ENCODE data around the gene CNTNAP3B.
"Not testable (repeated sequence)": the region's sequence is repeated elsewhere in the genome, so short reads cannot be mapped to it uniquely, and the experiment has no call there.

Gene CNTNAP3B

DNA sequence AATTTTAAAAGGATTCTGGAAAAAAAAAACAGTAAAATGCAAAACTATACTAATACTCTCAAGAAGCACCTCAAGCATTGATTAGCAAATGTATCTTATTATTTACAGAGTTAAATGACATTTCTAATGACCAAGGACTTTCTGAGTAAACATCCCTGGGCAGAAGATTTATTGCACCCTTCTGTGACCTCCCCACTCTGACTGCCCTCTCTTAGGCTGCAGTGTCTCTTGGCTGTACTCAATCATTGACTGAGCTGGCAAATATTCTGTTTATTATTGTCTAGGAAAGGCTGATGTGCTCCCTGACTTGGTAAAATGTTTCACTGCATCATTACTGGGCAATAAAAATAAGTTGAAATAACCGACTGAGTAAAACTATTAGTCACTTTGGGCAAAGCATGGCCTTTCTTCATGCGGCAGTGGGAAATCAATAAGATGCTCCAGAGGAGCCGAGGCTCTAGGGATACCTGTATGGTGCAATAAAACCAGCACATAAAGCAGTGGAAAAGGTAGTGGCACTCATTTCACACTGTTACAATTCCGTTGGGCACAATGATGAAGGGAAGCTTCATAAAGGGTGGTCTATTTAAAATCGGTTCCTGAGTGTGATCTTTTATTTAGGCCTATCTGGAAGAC, 151.1 kb downstream of the CNTNAP3B start:
- DNase-seq (ENCODE audit: low read depth), result not testable (repeated sequence)

- DNase-seq (ENCODE audit: low read depth), result not testable (repeated sequence)
These were observed 154.3 kb downstream of the CNTNAP3B start for GRCh38 chr9:41974906-41975305.

DNA sequence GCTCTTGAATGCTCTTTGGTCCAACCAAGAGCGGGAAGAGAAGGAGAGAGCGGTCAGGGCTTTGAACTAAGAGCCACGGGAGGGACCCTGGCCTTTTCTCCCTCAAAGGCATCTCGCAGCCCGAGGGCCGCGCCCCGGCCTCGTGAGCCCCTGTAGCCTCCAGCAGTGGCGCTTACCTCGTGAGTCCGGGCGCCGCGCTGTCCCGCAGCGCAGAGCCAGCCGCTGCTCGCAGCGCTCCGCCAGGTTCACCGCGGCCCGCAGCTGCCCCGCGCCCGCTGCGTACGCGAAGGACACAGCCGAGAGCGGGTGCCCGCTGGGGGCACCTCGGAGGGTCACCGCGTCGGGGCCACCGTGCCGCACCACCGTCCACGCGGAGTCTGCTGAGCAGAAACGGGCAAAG, 176.2 kb downstream of the CNTNAP3B start:
- not testable (repeated sequence) for DNase-seq (ENCODE audit: low read depth)

DNA sequence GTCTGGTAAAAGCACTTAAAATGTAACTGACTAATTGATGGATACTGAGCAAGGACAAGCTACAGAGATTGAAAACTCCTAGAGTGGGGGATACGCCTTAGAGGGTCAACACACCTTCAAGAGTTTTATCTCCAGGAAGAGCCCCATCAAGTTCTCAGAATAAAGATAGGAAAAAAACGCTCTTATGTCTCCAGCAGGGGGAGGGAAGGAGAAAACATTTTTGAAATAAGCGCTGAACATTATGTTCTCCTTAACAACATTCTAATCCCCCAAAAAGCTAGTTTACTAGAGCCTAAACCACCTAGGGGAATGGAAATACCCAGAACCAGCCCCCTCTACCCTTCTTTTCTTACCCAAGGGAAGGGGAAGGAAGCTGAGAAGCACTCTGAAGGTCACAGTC, 187.5 kb downstream of the CNTNAP3B start:
- DNase-seq (ENCODE audit: low read depth), result not testable (repeated sequence)

DNA sequence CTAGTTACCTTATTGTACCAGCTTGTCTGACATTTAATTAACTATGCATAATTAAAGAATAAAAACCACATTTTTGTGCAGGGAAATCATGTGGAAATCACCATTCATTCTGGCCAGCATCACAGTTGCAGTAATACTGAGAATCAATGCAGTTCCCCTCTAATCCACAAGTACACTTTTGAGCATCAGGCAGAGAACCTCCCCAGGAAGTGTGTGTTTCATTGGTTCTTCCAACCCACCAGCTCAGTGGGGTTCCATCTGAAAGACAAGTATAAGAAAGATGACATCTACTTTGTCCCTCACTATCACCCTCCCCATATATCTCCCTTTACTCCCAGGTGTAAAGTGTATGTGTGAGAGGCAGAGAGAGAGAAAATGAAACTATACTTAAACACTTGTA, 191.1 kb downstream of the CNTNAP3B start:
- DNase-seq (ENCODE audit: low read depth), result not testable (repeated sequence)

- DNase-seq (ENCODE audit: low read depth), result not testable (repeated sequence)
These were observed 193.5 kb downstream of the CNTNAP3B start for GRCh38 chr9:41935727-41936126.

GRCh38 chr9:41929172-41929571, 200.1 kb downstream of the CNTNAP3B start:
- not testable (repeated sequence) for DNase-seq (ENCODE audit: low read depth)

- not testable (repeated sequence) for DNase-seq (ENCODE audit: low read depth)
These were observed 211.9 kb downstream of the CNTNAP3B start for GRCh38 chr9:41917374-41917773.

GRCh38 chr9:41905488-41905887, 223.7 kb downstream of the CNTNAP3B start:
- not testable (repeated sequence) for DNase-seq (ENCODE audit: low read depth)

DNA sequence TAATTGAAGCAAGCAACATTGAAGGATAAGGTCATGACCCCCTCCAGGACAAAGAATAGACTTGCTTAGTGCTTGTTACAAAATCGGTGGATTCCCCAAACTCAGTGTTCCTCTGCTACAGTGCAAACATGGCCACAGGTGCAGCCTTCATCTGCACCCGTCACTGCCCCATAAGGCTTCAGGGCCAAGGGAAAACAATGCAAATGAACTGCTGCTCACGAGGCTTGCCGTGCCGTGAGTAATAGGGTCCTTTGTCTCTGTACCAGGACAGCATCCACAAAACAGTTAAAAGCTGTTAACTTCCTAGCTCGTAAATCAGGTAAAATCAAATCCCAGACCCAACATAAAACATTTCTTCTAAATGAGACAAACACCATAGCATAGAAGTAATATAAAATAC, 226.5 kb downstream of the CNTNAP3B start:
- not testable (repeated sequence) for DNase-seq (ENCODE audit: low read depth)

DNA sequence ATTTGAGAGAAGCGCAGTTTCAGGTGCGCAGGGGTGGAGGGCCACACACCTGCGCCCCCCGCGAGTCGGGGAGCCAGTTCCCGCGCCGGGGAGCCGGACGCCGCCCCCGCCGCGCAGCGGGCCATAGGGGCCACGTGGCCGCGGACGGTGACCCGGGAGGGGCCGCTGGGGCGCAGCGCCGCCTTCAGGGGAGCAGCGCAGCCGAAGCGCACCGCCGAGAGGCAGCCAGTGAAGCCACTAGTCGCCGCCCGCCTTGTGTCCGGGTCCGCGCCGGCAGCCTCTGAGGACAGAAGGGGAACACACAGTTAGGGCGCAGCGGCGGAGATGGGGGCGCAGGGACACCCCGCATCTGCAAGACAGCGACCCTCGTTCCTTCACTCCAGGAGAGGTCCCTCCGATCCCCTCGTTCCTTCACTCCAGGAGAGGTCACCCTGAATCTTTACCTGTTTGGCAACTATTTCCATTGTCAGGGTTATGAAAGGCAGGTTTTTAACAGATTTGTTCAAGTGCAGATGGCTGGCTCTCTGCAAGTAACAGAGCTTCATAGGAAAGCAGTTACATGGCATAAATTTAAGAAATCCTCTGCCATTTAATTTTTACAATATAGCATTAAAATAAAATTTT, 230.4 kb downstream of the CNTNAP3B start:
- DNase-seq (ENCODE audit: low read depth), result not testable (repeated sequence)

- not testable (repeated sequence) for DNase-seq (ENCODE audit: low read depth)
These were observed 254.7 kb downstream of the CNTNAP3B start for GRCh38 chr9:41874557-41874956.

- DNase-seq (ENCODE audit: low read depth), result not testable (repeated sequence)
These were observed 273.8 kb downstream of the CNTNAP3B start for GRCh38 chr9:41855422-41855821.

DNA sequence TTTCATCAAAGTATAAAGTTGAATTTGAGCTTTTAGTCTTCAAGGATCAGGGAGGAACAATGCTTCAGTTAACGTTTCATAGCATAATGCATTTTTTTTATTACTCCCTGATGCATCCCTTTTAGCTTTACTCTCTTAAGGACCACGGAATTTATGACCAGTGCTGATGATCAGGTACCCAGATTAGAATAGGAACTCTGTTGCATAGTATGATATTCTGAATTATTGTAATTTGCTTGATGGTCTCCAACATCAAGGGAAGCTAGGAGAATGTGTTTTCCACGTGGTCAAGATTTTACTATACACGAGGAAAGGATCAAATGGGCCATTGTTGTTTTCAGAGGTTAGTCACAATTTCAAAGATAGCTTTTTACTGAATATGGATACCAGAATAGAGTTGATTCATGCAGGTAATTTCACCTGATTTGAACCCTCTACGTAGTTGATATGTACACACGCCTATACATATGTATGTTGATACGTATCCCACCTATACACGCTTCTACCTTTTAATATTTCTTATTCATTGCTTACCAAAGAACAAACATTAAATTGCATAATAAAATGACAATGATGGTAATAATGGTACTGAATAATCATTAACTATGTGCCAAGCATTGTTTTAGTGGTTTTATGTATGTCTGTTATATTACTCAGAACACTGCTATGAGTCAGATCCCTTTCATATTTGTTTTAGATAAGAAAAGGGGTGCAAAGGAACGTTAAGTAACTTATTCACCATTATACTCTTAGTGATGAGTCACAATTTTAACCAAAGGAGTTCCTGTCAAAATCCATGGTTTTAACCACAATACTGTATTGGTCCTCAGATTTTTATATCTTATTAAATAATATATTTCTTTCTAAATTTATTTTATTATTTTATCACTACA, 277.1 kb downstream of the CNTNAP3B start:
- not testable (repeated sequence) for DNase-seq (ENCODE audit: low read depth)

- DNase-seq (ENCODE audit: low read depth), result not testable (repeated sequence)
These were observed 281.4 kb downstream of the CNTNAP3B start for GRCh38 chr9:41847829-41848228.

All from fibroblast of the conjunctiva (primary cell).